Measurements from ENCODE around the gene SUV39H1. TPM values are rescaled to one million over a fixed set of nuclear protein-coding genes. Genes with fewer than 3 reads are reported as not detected.
"Not testable (repeated sequence)": the region's sequence is repeated elsewhere in the genome, so short reads cannot be mapped to it uniquely, and the experiment has no call there.

The SUV39H1 gene
- total and polyA plus RNA-seq, 2 of the 8 experiments (the other 6 are each of a cell fraction or from before 2014, with no cell fraction given), result 14.8 to 27.8 TPM

DNA sequence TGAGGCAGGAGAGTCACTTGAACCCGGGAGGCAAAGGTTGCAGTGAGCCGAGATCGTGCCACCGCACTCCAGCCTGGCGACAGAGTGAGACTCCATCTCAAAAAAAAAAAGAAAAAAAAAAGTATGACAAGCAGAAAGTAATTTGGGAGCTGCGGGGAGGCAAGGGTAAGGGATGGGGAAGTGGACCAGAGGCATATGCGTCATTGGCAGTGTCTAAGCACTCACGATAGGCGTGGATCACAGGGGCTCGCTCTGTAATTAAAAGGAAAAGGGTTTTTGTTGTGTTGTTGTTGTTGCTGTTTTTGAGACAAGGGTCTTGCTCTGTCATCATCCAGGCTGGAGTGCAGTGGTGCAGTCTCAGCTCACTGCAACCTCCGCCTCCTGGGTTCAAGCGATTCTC lies 13.7 kb upstream of the SUV39H1 start:
- H3K23ac ChIP-seq (ENCODE audit: insufficient read length); H2BK15ac ChIP-seq (ENCODE audit: low read length); H3K4me3 ChIP-seq (ENCODE audit: extremely low read depth in 1 of 4, insufficient read depth in 2 of 4, low read depth in 3 of 4, low read length in 4 of 4); H3K4me1 ChIP-seq (replicated peaks in 1 of 4; ENCODE audit: control insufficient read depth in 3 of 4, insufficient read depth in 4 of 4, low read length in 3 of 4); H2BK120ac ChIP-seq (replicated peaks; ENCODE audit: low read depth, low read length); H3K14ac ChIP-seq (ENCODE audit: insufficient read length); H4K20me1 ChIP-seq (replicated peaks in 1 of 2; ENCODE audit: control insufficient read depth in 1 of 2, insufficient read depth in 2 of 2, low read length in 2 of 2); H3K27me3 ChIP-seq (replicated peaks in 1 of 4; ENCODE audit: control insufficient read depth in 3 of 4, extremely low read depth in 1 of 4, insufficient read depth in 3 of 4, low read length in 3 of 4); H3K9ac ChIP-seq (replicated peaks in 1 of 4; ENCODE audit: extremely low read depth in 1 of 4, low read depth in 3 of 4, low read length in 3 of 4); H2BK12ac ChIP-seq (ENCODE audit: low read depth, low read length); H4K8ac ChIP-seq (ENCODE audit: extremely low read depth, insufficient read depth, low read length); H2BK20ac ChIP-seq (ENCODE audit: low read length); H3K23me2 ChIP-seq (ENCODE audit: low read depth, low read length); DNase-seq (ENCODE audit: low read depth in 1 of 2, low spot score in 2 of 2); H3K27ac ChIP-seq (ENCODE audit: low read depth, low read length); H3K9me3 ChIP-seq (ENCODE audit: insufficient read depth in 2 of 2, low read depth in 1 of 2, low read length in 1 of 2); H3K79me2 ChIP-seq (ENCODE audit: control insufficient read depth in 1 of 2, insufficient read depth in 2 of 2, low read length in 2 of 2); H4K91ac ChIP-seq (replicated peaks; ENCODE audit: insufficient read length, low read length); H3K18ac ChIP-seq (ENCODE audit: extremely low read depth, low read length); H3K4ac ChIP-seq (replicated peaks; ENCODE audit: insufficient read length, low read depth, low read length); CTCF ChIA-PET (ENCODE audit: partially characterized antibody); H3K79me1 ChIP-seq (ENCODE audit: low read depth, low read length); H2BK5ac ChIP-seq (ENCODE audit: low read depth, low read length); H2AFZ ChIP-seq (ENCODE audit: low read length); FAIRE-seq; H2AK5ac ChIP-seq (ENCODE audit: low read depth, low read length); H4K5ac ChIP-seq (ENCODE audit: insufficient read length, low read depth, low read length); H3K56ac ChIP-seq (replicated peaks; ENCODE audit: insufficient read length, low read depth, low read length); H3K36me3 ChIP-seq (ENCODE audit: control insufficient read depth in 2 of 4, insufficient read depth in 4 of 4, low read length in 3 of 4); H3K4me2 ChIP-seq (ENCODE audit: insufficient read depth in 1 of 2, low read depth in 2 of 2, low read length in 2 of 2): not testable (repeated sequence)
- WGBS, 2 experiments (ENCODE audit: extremely low coverage in 1 of 2, insufficient coverage in 1 of 2, insufficient read length in 1 of 2, insufficient replicate concordance in 2 of 2, low coverage in 1 of 2, low lambda C conversion rate in 2 of 2, missing lambda C conversion rate in 1 of 2), result 79% methylated on average over 7 of the region's 12 CpGs; no CpG with 5 or more reads in 1 of the 2 experiments
- POLR2A ChIA-PET (ENCODE audit: partially characterized antibody), result interaction anchor here (1.1 kb wide), 1 partner anchor 109 kb away, joined by 3 read pairs; the partner anchor contains the start of gene RBM3
